Fibroblast of lung (primary cell): ENCODE results near the gene UCHL3. TPM values are rescaled to one million over a fixed set of nuclear protein-coding genes. Genes with fewer than 3 reads are reported as not detected.

Experiments
- DNase-seq, 2 donors: peaks; one replicate each; pipeline versions ENCODE4 v3.0.0 to v3.0.0-alpha.2; 2010; ENCODE audit warnings: low read depth in 2 of 2
- H2AFZ ChIP-seq: 2 replicates; pipeline ENCODE4 v1.5.1; 2012; ENCODE audit warnings: low read length, control low read depth, inconsistent platforms
- H3K27ac ChIP-seq: 2 replicates; pipeline ENCODE4 v1.5.1; 2011; ENCODE audit warnings: low read length, control low read depth; ENCODE audit not compliant: insufficient read depth
- H3K27me3 ChIP-seq: 2 replicates; pipeline ENCODE4 v1.5.1; 2011; ENCODE audit warnings: mild to moderate bottlenecking, low read length; ENCODE audit not compliant: control insufficient read depth, insufficient read depth
- H3K36me3 ChIP-seq: 2 replicates; pipeline ENCODE4 v1.5.1; 2011; ENCODE audit warnings: low read length; ENCODE audit not compliant: control insufficient read depth, insufficient read depth
- H3K4me1 ChIP-seq: 2 replicates; pipeline ENCODE4 v1.5.1; 2011; ENCODE audit warnings: low read length; ENCODE audit not compliant: control insufficient read depth, insufficient read depth; ENCODE audit errors: extremely low read depth
- H3K4me2 ChIP-seq: 2 replicates; pipeline ENCODE4 v1.5.1; 2011; ENCODE audit warnings: low read length, control low read depth; ENCODE audit not compliant: insufficient read depth; ENCODE audit errors: extremely low read depth
- H3K4me3 ChIP-seq, 4 experiments: fragments of 200-600 bp in 1 of 4; sonication (generic) in 1 of 4; replicated peaks in 1 of 4; 2 replicates each; pipeline ENCODE4 v1.5.1; 2011 to 2016; ENCODE audit warnings: low read length in 4 of 4, low read depth in 3 of 4, mild to moderate bottlenecking in 3 of 4, control low read depth in 2 of 4, inconsistent platforms in 1 of 4, mixed read lengths in 1 of 4; ENCODE audit not compliant: insufficient read depth in 1 of 4; ENCODE audit errors: control extremely low read depth in 1 of 4
- H3K79me2 ChIP-seq: 2 replicates; pipeline ENCODE4 v1.5.1; 2012; ENCODE audit warnings: mild to moderate bottlenecking, low read length, inconsistent platforms; ENCODE audit not compliant: control insufficient read depth, insufficient read depth
- H3K9ac ChIP-seq: 2 replicates; pipeline ENCODE4 v1.5.1; 2011; ENCODE audit warnings: mild to moderate bottlenecking, low read length, control low read depth; ENCODE audit not compliant: insufficient read depth
- H3K9me3 ChIP-seq: 2 replicates; pipeline ENCODE4 v1.5.1; 2012; ENCODE audit warnings: low read depth, low read length; ENCODE audit not compliant: control insufficient read depth, insufficient read depth
- H4K20me1 ChIP-seq: 2 replicates; pipeline ENCODE4 v1.5.1; 2011; ENCODE audit warnings: low read length; ENCODE audit not compliant: control insufficient read depth, insufficient read depth; ENCODE audit errors: extremely low read depth
- CTCF ChIP-seq, 2 donors: IDR thresholded peaks in 1 of 2; conservative IDR thresholded peaks in 1 of 2; 1 replicate in 1 of 2; 2 replicates in 1 of 2; pipeline ENCODE4 v1.5.1; 2011 to 2012; ENCODE audit warnings: low read length in 2 of 2, control low read depth in 1 of 2, inconsistent platforms in 1 of 2, low read depth in 1 of 2, mild to moderate bottlenecking in 1 of 2
- EZH2 ChIP-seq: IDR thresholded peaks from 2 replicates; pipeline ENCODE4 v1.5.1; 2012; ENCODE audit warnings: low read length, control low read depth, mild to moderate bottlenecking; ENCODE audit errors: missing control alignments
- polyA plus RNA-seq, 2 donors: library from polyadenylated mRNA; depleted of rRNA in 1 of 2; stranded (reverse) in 1 of 2; unstranded in 1 of 2; fragments of >200 nt; gene quantifications; 2 replicates each; pipeline ENCODE4 v1.2.1, GENCODE V29; 2011 to 2012; ENCODE audit warnings: missing spikeins in 1 of 2
- total RNA-seq: library from RNA; depleted of rRNA; stranded (reverse); fragments of >200 nt; gene quantifications from 2 replicates; pipeline ENCODE4 v1.2.1, GENCODE V29; 2014

UCHL3 gene
- total and polyA plus RNA-seq, 2 donors (not counting 1 experiment from before 2014, with no cell fraction given) = 30.9 to 81.9 TPM

- Histone ChIP-seq H3K4me2 (no peak overlapping the region), H3K27ac (no peak overlapping the region), H3K4me1 (no peaks in the 10 kb centered on the region), H3K79me2 (no peaks in the 10 kb centered on the region), H3K27me3 (no peaks in the 10 kb centered on the region), H3K9me3 (no peaks in the 10 kb centered on the region), H3K9ac (no peak overlapping the region), H3K36me3 (no peaks in the 10 kb centered on the region), H4K20me1 (no peaks in the 10 kb centered on the region), H2AFZ (no peak overlapping the region), H3K4me3 (no peak overlapping the region)
- no peak for DNase-seq
- no peak for TF ChIP-seq EZH2
- no peak for TF ChIP-seq CTCF (conservative IDR thresholded peaks at IDR 0.05 in 1 of 2, IDR thresholded peaks at IDR 0.05 in 1 of 2; ENCODE audit: low read depth in 1 of 2, low read length in 2 of 2)
Measured at GRCh38 chr13:75610466-75610865, 60.9 kb downstream of the UCHL3 start.

GRCh38 chr13:75612354-75612753 is 62.8 kb downstream of the UCHL3 start:
- Histone ChIP-seq H2AFZ (no peak overlapping the region), H3K9me3 (no peaks in the 10 kb centered on the region), H3K4me3 (no peak overlapping the region), H3K9ac (no peak overlapping the region), H3K4me2 (no peak overlapping the region), H3K27ac (no peak overlapping the region), H3K27me3 (no peaks in the 10 kb centered on the region), H3K4me1 (no peaks in the 10 kb centered on the region), H4K20me1 (no peaks in the 10 kb centered on the region), H3K79me2 (no peaks in the 10 kb centered on the region), H3K36me3 (no peaks in the 10 kb centered on the region)
- DNase-seq = peak in 1 of 2 donors; percentile 28
- no peak for TF ChIP-seq EZH2
- no peak for TF ChIP-seq CTCF (conservative IDR thresholded peaks at IDR 0.05 in 1 of 2, IDR thresholded peaks at IDR 0.05 in 1 of 2; ENCODE audit: low read depth in 1 of 2, low read length in 2 of 2)

GRCh38 chr13:75617230-75617629 is 67.6 kb downstream of the UCHL3 start:
- H3K9me3 ChIP-seq = no peaks in the 10 kb centered on the region
- no peak overlapping the region for H3K27ac ChIP-seq
- H3K27me3 ChIP-seq = no peaks in the 10 kb centered on the region
- no peak overlapping the region for H3K4me3 ChIP-seq
- no peak for TF ChIP-seq CTCF (conservative IDR thresholded peaks at IDR 0.05 in 1 of 2, IDR thresholded peaks at IDR 0.05 in 1 of 2; ENCODE audit: low read depth in 1 of 2, low read length in 2 of 2)
- TF ChIP-seq EZH2 = no peak
- DNase-seq = no peak
- no peaks in the 10 kb centered on the region for H3K36me3 ChIP-seq
- no peaks in the 10 kb centered on the region for H4K20me1 ChIP-seq
- H3K4me1 ChIP-seq = peaks cover 13% of the 10 kb centered on the region
- H3K79me2 ChIP-seq = no peaks in the 10 kb centered on the region
- no peak overlapping the region for H3K9ac ChIP-seq
- H2AFZ ChIP-seq = no peak overlapping the region
- no peak overlapping the region for H3K4me2 ChIP-seq
